HL-60/S4 treated with phorbol 12-myristate 13-acetate at 8.2 ng/mL for 4 days and 3 days (cell line): ENCODE results near the gene FHIP2A.

Experiments used
- in situ Hi-C: fragments of 300-500 bp; cut with MboI; formaldehyde crosslinking; loops from 2 replicates; pipeline ENCODE4 v1.15.0; 2022; ENCODE audit warnings: low sequenced_read_pairs

Gene FHIP2A

DNA sequence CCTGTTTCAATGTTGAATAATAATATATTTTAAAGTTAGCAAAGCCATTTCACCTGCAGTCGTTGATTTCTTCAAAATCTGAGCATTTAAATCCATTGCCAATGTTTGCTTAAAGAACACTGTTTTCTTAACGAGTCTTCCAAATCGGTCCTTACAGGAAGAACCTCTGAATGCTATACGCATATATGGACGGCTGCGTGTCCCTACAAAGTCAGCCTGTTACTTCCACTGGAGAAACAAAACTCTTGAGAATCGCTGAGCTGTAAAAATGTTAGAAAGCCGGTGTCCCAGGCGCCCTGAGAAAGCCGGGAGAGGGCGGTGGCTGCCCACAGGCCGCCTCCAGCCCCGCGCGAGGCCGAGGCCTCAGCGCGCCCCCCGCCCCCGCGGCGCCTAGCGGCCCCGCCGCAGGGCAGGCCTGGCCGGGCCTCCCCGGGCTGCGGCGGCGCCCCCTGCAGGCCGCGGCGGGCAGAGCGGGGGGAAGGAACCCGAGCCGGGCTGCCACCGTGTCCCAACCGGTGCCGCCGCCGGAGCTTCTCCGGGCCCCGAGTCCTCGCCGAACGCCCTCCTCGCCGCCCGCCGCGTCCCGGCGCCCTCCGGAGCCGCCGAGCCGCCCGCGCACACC is at the start of gene FHIP2A:
Gene FHIP2A, plus strand, starts transcription at position 488 of the 622 bp plus-strand sequence. CDS start 299 bp downstream, outside the sequence.
- in situ Hi-C loops = no loop called here

DNA sequence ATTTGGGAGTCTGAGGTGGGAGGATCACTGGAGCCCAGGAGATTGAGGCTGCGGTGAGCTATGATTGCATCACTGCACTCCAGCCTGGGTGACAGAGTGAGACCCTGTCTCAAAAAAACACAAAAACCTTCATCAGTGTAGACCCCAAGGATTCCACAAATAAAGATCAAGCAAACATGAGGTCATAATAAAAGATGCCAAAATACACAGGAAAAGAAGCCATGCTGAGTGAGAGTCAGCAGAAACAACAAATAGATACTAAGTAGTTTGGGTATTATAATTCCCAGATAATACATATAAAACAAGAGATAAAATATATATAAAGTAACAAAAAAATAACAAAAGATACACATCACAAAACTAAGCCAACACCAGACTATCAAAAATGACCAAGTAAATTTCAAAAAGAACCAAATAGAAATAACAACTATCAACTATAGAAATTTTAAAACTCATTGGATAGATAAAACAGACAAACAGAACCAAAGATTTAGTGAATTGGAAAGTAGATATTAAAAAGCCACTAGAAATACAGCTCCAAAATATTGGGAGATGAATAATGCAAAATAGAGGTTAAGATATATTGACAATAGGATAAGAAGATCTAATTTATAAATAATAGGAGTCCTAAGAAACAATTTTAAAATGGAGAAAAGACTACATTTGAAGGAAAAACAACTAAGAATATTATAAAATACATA is 48.9 kb upstream of the FHIP2A start:
- in situ Hi-C loops = no loop called here

DNA sequence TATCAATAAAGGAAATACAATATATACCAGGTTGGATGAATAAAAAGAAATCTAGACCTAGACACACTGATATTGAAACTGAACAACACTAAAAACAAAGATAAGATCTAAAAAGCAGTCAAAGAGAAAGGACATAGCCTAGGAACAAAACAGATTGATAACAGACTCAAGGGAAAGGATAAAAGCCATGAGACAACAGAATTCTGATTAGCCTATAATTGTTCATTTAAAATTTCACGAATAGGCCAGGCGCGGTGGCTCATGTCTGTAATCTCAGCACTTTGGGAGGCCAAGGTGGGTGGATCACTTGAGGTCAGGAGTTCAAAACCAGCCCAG is 48.4 kb upstream of the FHIP2A start:
- in situ Hi-C loops = no loop called here

DNA sequence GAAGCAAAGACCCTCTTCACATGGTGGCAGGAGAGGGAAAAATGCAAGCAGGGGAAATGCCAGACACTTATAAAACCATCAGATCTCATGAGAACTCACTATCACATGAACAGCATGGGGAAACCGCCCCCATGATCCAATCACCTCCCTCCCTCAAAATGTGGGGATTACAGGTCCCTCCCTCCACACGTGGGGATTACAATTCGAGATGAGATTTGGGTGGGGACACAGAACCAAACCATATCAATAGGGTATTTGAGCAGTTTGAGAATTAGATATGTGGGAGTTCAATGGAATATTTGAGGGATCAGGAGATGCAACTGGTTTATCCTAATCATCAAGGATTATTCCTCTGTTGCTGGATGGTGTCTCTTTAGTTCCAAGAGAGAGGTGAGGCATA is 46.5 kb upstream of the FHIP2A start:
- in situ Hi-C loops = loop anchor here (25.0 kb wide), 2 partner anchors 213 to 463 kb away; no protein-coding TSS in a partner anchor

DNA sequence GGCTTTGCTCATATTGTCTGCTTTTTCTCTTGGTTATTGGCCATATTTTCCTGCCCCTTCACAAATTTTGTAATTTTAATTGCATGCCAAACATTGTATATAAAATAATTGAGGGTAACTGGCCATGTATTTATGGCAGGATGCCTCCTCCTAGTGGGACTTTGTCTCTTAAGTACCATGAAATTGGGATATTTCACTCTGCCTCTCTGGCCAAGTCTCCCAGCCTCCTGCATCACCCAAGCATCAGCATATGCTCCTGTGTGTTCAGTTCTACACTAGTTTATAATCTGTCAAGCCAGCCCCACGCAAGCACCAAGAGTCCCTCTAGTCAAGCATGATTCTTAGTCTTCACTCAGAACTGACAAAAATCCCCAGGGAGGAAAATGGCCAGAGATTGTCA is 44.2 kb upstream of the FHIP2A start:
- in situ Hi-C loops = loop anchor here (25.0 kb wide), 2 partner anchors 215 to 465 kb away; no protein-coding TSS in a partner anchor

DNA sequence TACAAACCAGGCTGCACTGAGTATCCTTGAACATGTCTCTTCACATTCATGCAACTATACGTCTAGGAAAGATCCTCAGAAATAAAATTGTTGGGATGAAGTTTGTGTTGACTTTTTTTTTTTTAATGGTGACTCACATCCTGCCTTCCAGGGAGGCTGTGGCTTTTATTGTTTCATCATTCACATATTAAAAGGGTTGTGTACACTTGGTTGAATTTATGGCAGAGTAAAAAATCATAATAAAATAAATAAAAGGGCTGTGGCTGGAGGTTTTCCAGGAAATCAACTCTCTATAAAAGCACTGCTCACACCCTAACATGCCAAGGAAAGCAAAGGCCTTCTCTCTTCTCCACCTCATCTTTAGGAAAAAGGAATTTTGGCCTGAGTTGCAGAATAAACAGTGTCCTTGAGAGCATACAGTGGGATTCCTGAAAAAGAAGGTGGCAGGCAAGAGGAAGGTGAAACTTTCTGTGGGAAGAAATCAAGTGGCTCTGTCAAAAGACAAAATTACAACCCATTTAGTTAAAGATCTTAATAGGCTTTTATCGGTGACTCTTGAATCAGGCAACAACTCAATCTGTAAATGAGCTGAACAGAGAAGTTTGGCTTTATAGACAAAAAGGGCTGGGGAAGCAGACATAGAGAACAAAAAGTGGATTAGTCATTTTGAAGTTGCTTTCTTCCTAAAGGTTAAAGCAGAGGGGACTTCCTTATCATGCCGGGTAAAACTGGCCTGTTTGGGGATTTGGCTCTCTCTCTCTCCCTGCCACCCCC is 41.6 kb upstream of the FHIP2A start:
- in situ Hi-C loops = loop anchor here (25.0 kb wide), 2 partner anchors 218 to 468 kb away; no protein-coding TSS in a partner anchor

DNA sequence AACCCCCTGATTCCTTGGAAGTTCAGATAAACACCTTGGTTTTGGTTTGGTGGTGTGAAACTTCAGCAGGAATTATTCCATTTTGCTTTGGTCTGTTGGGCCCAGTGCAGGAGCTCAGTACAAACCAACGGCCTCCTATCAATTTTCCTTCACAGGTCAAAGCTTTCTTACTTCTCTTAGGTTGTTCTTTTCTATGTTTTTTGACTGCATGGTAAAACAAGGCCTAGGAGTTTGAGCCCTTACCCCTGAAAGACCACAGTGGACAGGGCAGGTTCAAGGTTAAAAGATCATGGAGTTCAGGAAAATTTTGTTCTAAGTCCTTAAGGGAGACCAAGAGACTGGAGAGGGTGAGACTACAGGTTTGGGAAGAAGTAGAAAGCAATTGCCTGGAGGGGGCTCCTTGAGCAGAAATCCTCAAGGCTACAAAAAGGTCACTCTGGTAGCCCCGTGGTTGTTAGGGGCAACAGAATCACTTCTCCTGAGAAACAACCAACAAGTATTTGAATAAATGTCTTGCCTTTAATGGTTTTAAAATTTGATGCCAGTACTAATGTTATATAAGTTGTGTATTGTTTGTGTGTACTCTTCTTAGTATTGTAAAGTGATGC is 40.9 kb upstream of the FHIP2A start:
- in situ Hi-C loops = loop anchor here (25.0 kb wide), 2 partner anchors 218 to 468 kb away; no protein-coding TSS in a partner anchor

- in situ Hi-C loops = loop anchor here (25.0 kb wide), 2 partner anchors 220 to 470 kb away; no protein-coding TSS in a partner anchor
Measured at GRCh38 chr10:114782666-114783065, 38.9 kb upstream of the FHIP2A start.

- in situ Hi-C loops = loop anchor here (25.0 kb wide), 2 partner anchors 221 to 471 kb away; no protein-coding TSS in a partner anchor
Measured at GRCh38 chr10:114783686-114784085, 37.9 kb upstream of the FHIP2A start.

DNA sequence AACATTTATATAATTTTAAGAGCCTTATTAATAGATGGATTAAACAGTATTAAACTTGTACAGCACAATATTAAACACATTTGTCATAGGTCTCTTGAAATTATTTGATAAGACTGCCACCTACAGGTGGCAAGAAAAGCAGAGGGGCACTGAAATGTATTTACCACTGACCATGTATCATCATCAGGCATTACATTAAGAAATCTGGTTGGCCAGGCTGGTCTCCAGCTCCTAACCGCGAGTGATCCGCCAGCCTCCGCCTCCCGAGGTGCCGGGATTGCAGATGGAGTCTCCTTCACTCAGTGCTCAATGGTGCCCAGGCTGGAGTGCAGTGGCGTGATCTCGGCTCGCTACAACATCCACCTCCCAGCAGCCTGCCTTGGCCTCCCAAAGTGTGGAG is 35.1 kb upstream of the FHIP2A start:
- in situ Hi-C loops = loop anchor here (25.0 kb wide), 2 partner anchors 224 to 474 kb away; no protein-coding TSS in a partner anchor

DNA sequence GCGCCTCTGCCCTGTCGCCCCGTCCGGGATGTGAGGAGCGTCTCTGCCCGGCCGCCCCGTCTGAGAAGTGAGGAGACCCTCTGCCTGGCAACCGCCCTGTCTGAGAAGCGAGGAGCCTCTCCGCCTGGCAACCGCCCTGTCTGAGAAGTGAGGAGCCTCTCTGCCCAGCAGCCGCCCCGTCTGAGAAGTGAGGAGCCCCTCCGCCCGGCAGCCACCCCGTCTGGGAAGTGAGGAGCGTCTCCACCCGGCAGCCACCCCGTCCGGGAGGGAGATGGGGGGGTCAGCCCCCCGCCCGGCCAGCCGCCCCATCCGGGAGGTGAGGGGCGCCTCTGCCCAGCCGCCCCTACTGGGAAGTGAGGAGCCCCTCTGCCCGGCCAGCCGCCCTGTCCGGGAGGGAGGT is 34.4 kb upstream of the FHIP2A start:
- in situ Hi-C loops = loop anchor here (25.0 kb wide), 2 partner anchors 225 to 475 kb away; no protein-coding TSS in a partner anchor

- in situ Hi-C loops = loop anchor here (25.0 kb wide), 2 partner anchors 229 to 479 kb away; no protein-coding TSS in a partner anchor
Measured at GRCh38 chr10:114791768-114792167, 29.8 kb upstream of the FHIP2A start.

GRCh38 chr10:114795039-114795438 is 26.5 kb upstream of the FHIP2A start:
- in situ Hi-C loops = loop anchor here (25.0 kb wide), 2 partner anchors 233 to 483 kb away; no protein-coding TSS in a partner anchor

DNA sequence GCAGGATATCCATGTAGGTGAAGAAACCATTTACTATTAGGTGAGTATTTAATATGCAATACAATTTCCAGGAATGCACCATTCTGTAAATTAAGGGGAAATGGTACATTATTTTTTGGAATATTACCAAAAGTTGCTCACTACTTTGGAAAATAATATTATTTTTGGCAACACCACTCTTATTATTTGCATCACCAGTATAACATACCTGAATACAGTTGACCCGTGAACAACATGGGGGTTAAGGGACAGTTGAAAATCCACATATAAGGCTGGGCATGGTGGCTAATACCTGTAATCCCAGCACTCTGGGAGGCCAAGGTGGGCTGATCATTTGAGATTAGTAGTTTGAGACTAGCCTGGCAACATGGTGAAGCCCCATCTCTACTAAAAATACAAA is 21.2 kb upstream of the FHIP2A start:
- in situ Hi-C loops = no loop called here

GRCh38 chr10:114801411-114801813 is 20.2 kb upstream of the FHIP2A start:
- in situ Hi-C loops = no loop called here

DNA sequence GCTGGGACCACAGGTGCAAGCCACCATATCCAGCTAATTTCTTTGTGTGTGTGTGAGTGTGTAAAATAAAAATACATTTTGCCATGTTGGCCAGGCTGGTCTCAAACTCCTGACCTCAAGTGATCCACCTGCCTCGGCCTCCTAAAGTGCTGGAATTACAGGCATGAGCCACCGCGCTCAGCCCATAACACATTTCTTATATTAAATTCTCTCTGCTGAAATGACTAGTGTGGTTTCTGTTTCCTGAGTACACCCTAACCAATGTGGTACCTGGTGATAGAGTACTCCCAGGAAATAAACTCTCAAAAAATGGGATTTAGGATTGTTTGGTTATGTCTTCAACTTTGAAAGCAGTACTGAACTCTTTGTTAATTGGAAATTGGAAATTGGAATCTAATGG is 19.4 kb upstream of the FHIP2A start:
- in situ Hi-C loops = no loop called here

- in situ Hi-C loops = no loop called here
Measured at GRCh38 chr10:114806562-114807391, 14.8 kb upstream of the FHIP2A start.

- in situ Hi-C loops = no loop called here
Measured at GRCh38 chr10:114808982-114809381, 12.6 kb upstream of the FHIP2A start.

DNA sequence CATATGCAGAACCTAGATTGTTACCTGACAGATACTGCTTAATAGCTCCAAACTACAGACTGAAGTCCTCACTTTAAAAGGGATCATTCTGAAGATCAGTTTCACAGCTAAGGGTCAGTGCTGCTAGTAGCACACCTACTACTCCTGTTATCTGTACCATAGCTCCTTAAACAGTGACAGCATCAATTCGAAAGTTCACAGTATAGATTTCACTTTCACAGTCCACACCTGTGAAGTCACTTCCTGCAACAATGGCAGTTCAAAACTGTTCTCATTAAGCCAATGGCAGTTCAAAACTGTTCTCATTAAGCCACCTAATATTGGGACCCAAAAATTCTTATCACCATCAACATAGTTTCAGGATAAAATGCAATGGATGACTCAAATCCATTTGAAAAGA is 10.7 kb upstream of the FHIP2A start:
- in situ Hi-C loops = no loop called here

- in situ Hi-C loops = no loop called here
Measured at GRCh38 chr10:114811862-114812261, 9.7 kb upstream of the FHIP2A start.
